OCI-LY1 (cell line): ENCODE results near the gene CSE1L.
"Not testable (repeated sequence)": the region's sequence is repeated elsewhere in the genome, so short reads cannot be mapped to it uniquely, and the experiment has no call there.

Experiments used
- H2AFZ ChIP-seq: fragments of 200-600 bp; sonication (generic), shearing (Covaris generic); 2 replicates; pipeline ENCODE4 v1.6.0; 2014; ENCODE audit warnings: antibody characterized with exemption, mild to moderate bottlenecking, low read length
- H3F3A ChIP-seq: fragments of 200-600 bp; sonication (generic), shearing (Covaris generic); 2 replicates; pipeline ENCODE4 v1.6.0; 2014; ENCODE audit warnings: mild to moderate bottlenecking, antibody characterized with exemption, low read length, moderate library complexity; ENCODE audit not compliant: insufficient read depth
- H3K27ac ChIP-seq: fragments of 200-600 bp; sonication (generic); 2 replicates; pipeline ENCODE4 v1.5.1; 2014; ENCODE audit warnings: low read length, mixed run types, mild to moderate bottlenecking, low read depth; ENCODE audit not compliant: poor library complexity, severe bottlenecking
- H3K27me3 ChIP-seq: fragments of 200-600 bp; sonication (generic); 2 replicates; pipeline ENCODE4 v1.6.0; 2014; ENCODE audit warnings: antibody characterized with exemption, mild to moderate bottlenecking, low read length, moderate library complexity; ENCODE audit not compliant: insufficient read depth
- H3K36me3 ChIP-seq: fragments of 200-600 bp; sonication (generic); 2 replicates; pipeline ENCODE4 v1.6.1; 2014; ENCODE audit warnings: mild to moderate bottlenecking, antibody characterized with exemption, low read length, moderate library complexity, mixed read lengths; ENCODE audit not compliant: insufficient read depth
- H3K4me1 ChIP-seq: fragments of 200-600 bp; sonication (generic); 2 replicates; pipeline ENCODE4 v1.5.1; 2014; ENCODE audit warnings: mild to moderate bottlenecking, low read length, moderate library complexity; ENCODE audit not compliant: insufficient read depth, severe bottlenecking
- H3K4me2 ChIP-seq: fragments of 200-600 bp; sonication (generic), shearing (Covaris generic); 2 replicates; pipeline ENCODE4 v1.6.1; 2014; ENCODE audit warnings: low read length
- H3K4me3 ChIP-seq: fragments of 200-600 bp; sonication (generic); 2 replicates; pipeline ENCODE4 v1.5.1; 2014; ENCODE audit warnings: low read length, low read depth, mild to moderate bottlenecking, mixed read lengths; ENCODE audit not compliant: poor library complexity, severe bottlenecking
- H3K79me2 ChIP-seq: fragments of 200-600 bp; shearing (Covaris generic); 2 replicates; pipeline ENCODE4 v1.6.1; 2016; ENCODE audit warnings: mixed run types, low read length, mixed read lengths; ENCODE audit not compliant: insufficient read depth
- H3K9ac ChIP-seq: fragments of 200-600 bp; sonication (generic), shearing (Covaris generic); 2 replicates; pipeline ENCODE4 v1.6.1; 2014; ENCODE audit warnings: mild to moderate bottlenecking, low read length, mixed read lengths
- H3K9me2 ChIP-seq: fragments of 200-600 bp; sonication (generic), shearing (Covaris generic); 2 replicates; pipeline ENCODE4 v1.6.1; 2014; ENCODE audit warnings: low read depth, mild to moderate bottlenecking, low read length, mixed read lengths
- H3K9me3 ChIP-seq: fragments of 200-600 bp; shearing (Covaris generic); 2 replicates; pipeline ENCODE4 v1.6.1; 2014; ENCODE audit warnings: low read length, mixed read lengths
- H4K20me1 ChIP-seq: fragments of 200-600 bp; sonication (generic), shearing (Covaris generic); 2 replicates; pipeline ENCODE4 v1.6.0; 2016; ENCODE audit warnings: mild to moderate bottlenecking, low read length; ENCODE audit not compliant: insufficient read depth
- CTCF ChIP-seq: fragments of 200-600 bp; sonication (generic), shearing (Covaris generic); IDR thresholded peaks from 2 replicates; pipeline ENCODE4 v1.5.1; 2017; ENCODE audit warnings: mild to moderate bottlenecking, antibody characterized with exemption, low read length, moderate library complexity, mixed read lengths
- EZH2 ChIP-seq: fragments of 200-600 bp; sonication (generic), shearing (Covaris generic); IDR thresholded peaks from 2 replicates; pipeline ENCODE4 v1.8.0; 2017; ENCODE audit warnings: borderline replicate concordance, mixed run types, mild to moderate bottlenecking, antibody characterized with exemption, low read length, moderate library complexity, mixed read lengths

CSE1L gene

DNA sequence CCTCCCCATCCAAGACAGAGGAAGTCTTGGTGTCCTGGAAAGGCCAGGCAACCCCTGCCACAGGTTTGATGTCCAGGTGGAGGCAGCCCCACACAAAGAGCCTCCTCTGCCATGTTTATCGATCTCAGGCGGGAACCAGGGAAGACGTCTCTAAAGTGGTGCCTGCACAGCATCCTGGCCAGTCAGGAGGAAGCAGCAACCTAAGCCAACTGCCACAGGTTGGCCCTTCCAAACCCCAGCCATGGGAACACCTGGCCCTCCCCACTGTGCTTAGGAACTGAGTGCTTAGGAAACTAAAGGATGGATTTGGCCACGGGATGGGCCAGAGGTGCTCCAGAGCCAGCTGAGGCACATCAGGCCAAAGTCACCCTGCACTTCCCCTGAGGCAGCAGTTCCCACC lies 56.9 kb downstream of the CSE1L start:
- no peaks in the 10 kb centered on the region for H3K27me3 ChIP-seq
- no peak overlapping the region for H3K4me3 ChIP-seq
- H3K9ac ChIP-seq, result no peak overlapping the region
- no peak overlapping the region for H2AFZ ChIP-seq
- no peaks in the 10 kb centered on the region for H3K9me3 ChIP-seq
- no peaks in the 10 kb centered on the region for H3K4me1 ChIP-seq
- H3F3A ChIP-seq, result no peaks in the 10 kb centered on the region
- no peak overlapping the region for H3K4me2 ChIP-seq
- H3K36me3 ChIP-seq, result peaks cover 75% of the 10 kb centered on the region
- TF ChIP-seq CTCF, result no peak
- no peak for TF ChIP-seq EZH2
- no peaks in the 10 kb centered on the region for H4K20me1 ChIP-seq
- no peak overlapping the region for H3K27ac ChIP-seq
- H3K9me2 ChIP-seq, result no peaks in the 10 kb centered on the region
- H3K79me2 ChIP-seq, result no peaks in the 10 kb centered on the region

- Histone ChIP-seq H3K4me2 (no peak overlapping the region), H3K9me2 (no peaks in the 10 kb centered on the region), H3K79me2 (no peaks in the 10 kb centered on the region), H3K27ac (no peak overlapping the region), H4K20me1 (no peaks in the 10 kb centered on the region), H3K4me3 (no peak overlapping the region), H3K9me3 (no peaks in the 10 kb centered on the region), H3K4me1 (no peaks in the 10 kb centered on the region), H3K9ac (no peak overlapping the region), H2AFZ (no peak overlapping the region), H3K36me3 (peaks cover 67% of the 10 kb centered on the region), H3K27me3 (no peaks in the 10 kb centered on the region), H3F3A (no peaks in the 10 kb centered on the region)
- TF ChIP-seq CTCF, result no peak
- no peak for TF ChIP-seq EZH2
Measured at GRCh38 chr20:49103647-49104364, 57.7 kb downstream of the CSE1L start.

GRCh38 chr20:49104365-49104648 lies 58.2 kb downstream of the CSE1L start:
- Histone ChIP-seq H3K4me3 (no peak overlapping the region), H3K9ac (no peak overlapping the region), H2AFZ (no peak overlapping the region), H3K79me2 (no peaks in the 10 kb centered on the region), H3K9me2 (no peaks in the 10 kb centered on the region), H3K27ac (no peak overlapping the region), H4K20me1 (no peaks in the 10 kb centered on the region), H3K27me3 (no peaks in the 10 kb centered on the region), H3K4me2 (no peak overlapping the region), H3K36me3 (peaks cover 64% of the 10 kb centered on the region), H3K4me1 (no peaks in the 10 kb centered on the region), H3K9me3 (no peaks in the 10 kb centered on the region), H3F3A (no peaks in the 10 kb centered on the region)
- no peak for TF ChIP-seq EZH2
- TF ChIP-seq CTCF, result no peak

DNA sequence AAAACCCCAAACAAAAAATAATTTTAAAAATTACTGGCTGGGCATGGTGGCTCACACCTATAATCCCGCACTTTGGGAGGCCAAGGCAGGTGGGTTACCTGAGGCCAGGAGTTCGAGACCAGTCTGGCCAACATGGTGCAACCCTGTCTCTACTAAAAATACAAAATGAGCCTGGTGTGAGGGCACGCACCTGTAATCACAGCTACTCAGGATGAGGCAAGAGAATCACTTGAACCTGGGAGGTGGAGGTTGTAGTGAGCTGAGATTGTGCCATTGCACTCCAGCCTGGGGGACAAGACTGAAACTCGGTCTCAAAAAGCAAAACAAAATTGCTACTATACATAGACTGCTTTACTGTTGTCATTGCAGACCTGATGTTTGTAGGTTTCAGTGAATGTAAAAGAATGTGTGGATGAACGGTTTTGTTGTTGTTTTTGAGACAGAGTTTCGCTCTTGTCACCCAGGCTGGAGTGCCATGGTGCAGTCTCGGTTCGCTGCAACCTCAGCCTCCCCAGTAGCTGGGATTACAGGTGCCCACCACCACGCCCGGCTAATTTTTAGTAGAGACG lies 59.0 kb downstream of the CSE1L start:
- H3K27me3 ChIP-seq, H4K20me1 ChIP-seq, H3K27ac ChIP-seq, H3K9me2 ChIP-seq, H3K79me2 ChIP-seq, H3K4me3 ChIP-seq, H2AFZ ChIP-seq, H3F3A ChIP-seq, H3K9me3 ChIP-seq, H3K9ac ChIP-seq, H3K4me2 ChIP-seq, H3K4me1 ChIP-seq: not testable (repeated sequence)
- H3K36me3 ChIP-seq, result peaks cover 64% of the 10 kb centered on the region
